Neural cell (in vitro differentiated cells): Measurements from ENCODE around the gene DCTD. TPM values are rescaled to one million over a fixed set of nuclear protein-coding genes. Genes with fewer than 3 reads are reported as not detected.

Experiments
- H2AFZ ChIP-seq: fragments of 200-600, 300-800 bp; sonication (generic), shearing (Covaris generic); 2 replicates; pipeline ENCODE4 v1.6.0; 2014; ENCODE audit warnings: low read depth, mild to moderate bottlenecking, antibody characterized with exemption, low read length, moderate library complexity
- H3F3A ChIP-seq: fragments of 200-600 bp; shearing (Covaris generic); 2 replicates; pipeline ENCODE4 v1.6.1; 2016; ENCODE audit warnings: mild to moderate bottlenecking, moderate library complexity, mixed read lengths, antibody characterized with exemption, low read length; ENCODE audit not compliant: insufficient read depth, poor library complexity, severe bottlenecking
- H3K27ac ChIP-seq: fragments of 200-600, 300-800 bp; sonication (generic), shearing (Covaris generic); 2 replicates; pipeline ENCODE4 v1.5.1; 2014; ENCODE audit warnings: mild to moderate bottlenecking, low read length, moderate library complexity
- H3K27me3 ChIP-seq: fragments of 300-800, 200-600 bp; sonication (generic), shearing (Covaris generic); 2 replicates; pipeline ENCODE4 v1.6.0; 2014; ENCODE audit warnings: mild to moderate bottlenecking, low read depth, low read length, moderate library complexity; ENCODE audit not compliant: insufficient read depth
- H3K36me3 ChIP-seq: fragments of 300-800, 200-600 bp; sonication (generic), shearing (Covaris generic); 2 replicates; pipeline ENCODE4 v1.5.1; 2014; ENCODE audit warnings: mild to moderate bottlenecking, antibody characterized with exemption, low read length, moderate library complexity; ENCODE audit not compliant: insufficient read depth
- H3K4me2 ChIP-seq: fragments of 300-800, 200-600 bp; sonication (generic), shearing (Covaris generic); 2 replicates; pipeline ENCODE4 v1.6.0; 2014; ENCODE audit warnings: mild to moderate bottlenecking, low read length
- H3K4me3 ChIP-seq: fragments of 300-800, 200-600 bp; sonication (generic), shearing (Covaris generic); 2 replicates; pipeline ENCODE4 v1.5.1; 2014; ENCODE audit warnings: mild to moderate bottlenecking, low read length, moderate library complexity
- H3K79me2 ChIP-seq: fragments of 200-600 bp; shearing (Covaris generic); replicated peaks from 2 replicates; pipeline ENCODE4 v1.6.0; 2014; ENCODE audit warnings: mild to moderate bottlenecking, low read length, moderate library complexity; ENCODE audit not compliant: insufficient read depth
- H3K9ac ChIP-seq: fragments of 300-800, 200-600 bp; sonication (generic), shearing (Covaris generic); 2 replicates; pipeline ENCODE4 v1.6.1; 2016; ENCODE audit warnings: mild to moderate bottlenecking, low read length, mixed read lengths
- H3K9me2 ChIP-seq: fragments of 200-600 bp; shearing (Covaris generic); 2 replicates; pipeline ENCODE4 v1.6.1; 2016; ENCODE audit warnings: mild to moderate bottlenecking, low read length, mixed read lengths; ENCODE audit not compliant: insufficient read depth
- H3K9me3 ChIP-seq: fragments of 200-600, 300-800 bp; sonication (generic), shearing (Covaris generic); 2 replicates; pipeline ENCODE4 v1.6.1; 2016; ENCODE audit warnings: mild to moderate bottlenecking, mixed run types, low read length, moderate library complexity, mixed read lengths
- H4K20me1 ChIP-seq: fragments of 200-600 bp; shearing (Covaris generic); 2 replicates; pipeline ENCODE4 v1.6.1; 2016; ENCODE audit warnings: mild to moderate bottlenecking, mixed run types; ENCODE audit not compliant: insufficient read depth
- CTCF ChIP-seq: fragments of 450-650 bp; IDR thresholded peaks from 2 replicates; pipeline ENCODE4 v1.5.1; 2014; ENCODE audit warnings: antibody characterized with exemption, mild to moderate bottlenecking, moderate library complexity; ENCODE audit not compliant: poor library complexity, severe bottlenecking
- EP300 ChIP-seq: fragments of 450-650 bp; conservative IDR thresholded peaks from 2 replicates; pipeline ENCODE4 v1.6.1; 2014; ENCODE audit warnings: antibody characterized with exemption, mild to moderate bottlenecking, moderate library complexity; ENCODE audit not compliant: poor library complexity, severe bottlenecking
- EZH2 ChIP-seq: fragments of 200-600, 300-800 bp; shearing (Covaris generic), sonication (generic); IDR thresholded peaks from 2 replicates; pipeline ENCODE4 v1.6.1; 2014; ENCODE audit warnings: antibody characterized with exemption, low read length, borderline replicate concordance, mild to moderate bottlenecking; ENCODE audit not compliant: insufficient read depth, poor library complexity, severe bottlenecking
- MXI1 ChIP-seq: fragments of 450-650 bp; conservative IDR thresholded peaks from 2 replicates; pipeline ENCODE4 v1.6.1; 2014; ENCODE audit warnings: antibody characterized with exemption, mild to moderate bottlenecking; ENCODE audit not compliant: poor library complexity, severe bottlenecking
- POLR2AphosphoS5 ChIP-seq: IDR thresholded peaks from 2 replicates; pipeline ENCODE4 v1.6.1; 2012
- RAD21 ChIP-seq: fragments of 450-650 bp; conservative IDR thresholded peaks from 2 replicates; pipeline ENCODE4 v1.6.1; 2014; ENCODE audit warnings: antibody characterized with exemption, mild to moderate bottlenecking, moderate library complexity
- REST ChIP-seq: IDR thresholded peaks from 2 replicates; pipeline ENCODE4 v1.6.1; 2012; ENCODE audit warnings: borderline replicate concordance
- SMC3 ChIP-seq: fragments of 450-650 bp; conservative IDR thresholded peaks from 2 replicates; pipeline ENCODE4 v1.6.1; 2014; ENCODE audit warnings: antibody characterized with exemption, mild to moderate bottlenecking, moderate library complexity; ENCODE audit not compliant: poor library complexity
- TAF1 ChIP-seq: IDR thresholded peaks from 2 replicates; pipeline ENCODE4 v1.6.1; 2012; ENCODE audit warnings: low read depth
- polyA plus RNA-seq: library from polyadenylated mRNA; depleted of rRNA; stranded (reverse); fragments of >200 nt; gene quantifications from 2 replicates; pipeline ENCODE4 v1.2.3, GENCODE V29; 2014

DCTD gene
- polyA plus RNA-seq, 1 donor from 2014 or later, result 26.4 TPM

- H3F3A ChIP-seq, result no peaks in the 10 kb centered on the region
- no peaks in the 10 kb centered on the region for H4K20me1 ChIP-seq
- no peak overlapping the region for H3K9ac ChIP-seq
- H3K4me2 ChIP-seq, result no peak overlapping the region
- H3K4me3 ChIP-seq, result no peak overlapping the region
- no peak for TF ChIP-seq RAD21
- peak overlapping the region; percentile 14 for H3K27ac ChIP-seq
- H3K27me3 ChIP-seq, result no peaks in the 10 kb centered on the region
- H3K79me2 ChIP-seq, result no peaks in the 10 kb centered on the region
- H3K36me3 ChIP-seq, result no peaks in the 10 kb centered on the region
- no peak overlapping the region for H2AFZ ChIP-seq
- no peaks in the 10 kb centered on the region for H3K9me3 ChIP-seq
- no peaks in the 10 kb centered on the region for H3K9me2 ChIP-seq
These were observed 7.3 kb upstream of the DCTD start for GRCh38 chr4:182924497-182924896.

GRCh38 chr4:182923796-182924340 is 6.7 kb upstream of the DCTD start:
- no peak for TF ChIP-seq REST
- no peak for TF ChIP-seq CTCF
- TF ChIP-seq RAD21, result no peak
- TF ChIP-seq TAF1, result no peak
- no peak for TF ChIP-seq EZH2
- TF ChIP-seq SMC3, result no peak
- no peak for TF ChIP-seq POLR2AphosphoS5
- TF ChIP-seq MXI1, result no peak
- TF ChIP-seq EP300, result no peak
- H3K4me2 ChIP-seq, result no peak overlapping the region
- no peaks in the 10 kb centered on the region for H3K79me2 ChIP-seq
- H3K4me3 ChIP-seq, result no peak overlapping the region
- H3K9ac ChIP-seq, result no peak overlapping the region
- H2AFZ ChIP-seq, result no peak overlapping the region
- H4K20me1 ChIP-seq, result no peaks in the 10 kb centered on the region
- no peaks in the 10 kb centered on the region for H3K9me3 ChIP-seq
- H3K36me3 ChIP-seq, result no peaks in the 10 kb centered on the region
- H3F3A ChIP-seq, result no peaks in the 10 kb centered on the region
- no peaks in the 10 kb centered on the region for H3K9me2 ChIP-seq
- no peaks in the 10 kb centered on the region for H3K27me3 ChIP-seq
- no peak overlapping the region for H3K27ac ChIP-seq

- Histone ChIP-seq H2AFZ (no peak overlapping the region), H3K79me2 (no peaks in the 10 kb centered on the region), H3K27ac (peak overlapping the region; percentile 76), H3F3A (no peaks in the 10 kb centered on the region), H3K9me3 (no peaks in the 10 kb centered on the region), H3K4me3 (no peak overlapping the region), H4K20me1 (no peaks in the 10 kb centered on the region), H3K9ac (no peak overlapping the region), H3K27me3 (no peaks in the 10 kb centered on the region), H3K9me2 (no peaks in the 10 kb centered on the region), H3K4me2 (no peak overlapping the region), H3K36me3 (no peaks in the 10 kb centered on the region)
- no peak for TF ChIP-seq CTCF
- TF ChIP-seq MXI1, result no peak
- TF ChIP-seq TAF1, result no peak
- no peak for TF ChIP-seq POLR2AphosphoS5
- no peak for TF ChIP-seq SMC3
- TF ChIP-seq RAD21, result no peak
- TF ChIP-seq EP300, result no peak
- no peak for TF ChIP-seq REST
- no peak for TF ChIP-seq EZH2
These were observed 6.2 kb upstream of the DCTD start for GRCh38 chr4:182923366-182923765.
